HG03039 (cell line): Measurements from ENCODE around the gene RAB31.
A peak's percentile ranks its signal among the peaks of the same experiment; 100 is the strongest.
"Not testable (repeated sequence)": the region's sequence is repeated elsewhere in the genome, so short reads cannot be mapped to it uniquely, and the experiment has no call there.

Experiments
- ATAC-seq: cut with Tn5 transposase; IDR thresholded peaks from one replicate; pipeline ENCODE4 v1.9.1; 2021; ENCODE audit warnings: mild to moderate bottlenecking, moderate library complexity; ENCODE audit not compliant: unreplicated experiment

Gene RAB31

DNA sequence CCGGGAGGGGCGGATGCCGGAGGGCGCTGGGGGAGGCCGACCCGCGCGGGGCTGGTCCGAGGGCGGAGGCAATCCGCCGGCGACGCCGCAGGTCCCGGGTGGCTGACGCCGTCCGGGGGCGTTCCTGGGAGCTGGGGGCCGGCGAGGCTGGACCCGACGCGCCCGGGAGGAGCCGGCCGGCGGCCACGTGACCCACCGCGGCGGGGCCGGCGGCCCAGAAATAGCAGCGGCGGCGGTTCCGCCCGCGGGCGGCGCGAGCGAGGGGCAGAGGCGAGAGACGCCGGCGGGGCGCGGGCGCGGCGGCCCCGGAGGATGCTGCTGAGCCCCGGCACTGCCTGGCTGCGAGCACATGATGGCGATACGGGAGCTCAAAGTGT lies at the start of gene RAB31:
Gene RAB31, plus strand, starts transcription at position 245 of the 377 bp plus-strand sequence. Its CDS starts 105 bp downstream, at position 350.
- ATAC-seq = no peak

- ATAC-seq = no peak
These were observed 48.4 kb upstream of the RAB31 start for GRCh38 chr18:9659499-9660375.

- no peak for ATAC-seq
These were observed 46.5 kb upstream of the RAB31 start for GRCh38 chr18:9661564-9661963.

GRCh38 chr18:9663377-9663776 lies 44.7 kb upstream of the RAB31 start:
- no peak for ATAC-seq

DNA sequence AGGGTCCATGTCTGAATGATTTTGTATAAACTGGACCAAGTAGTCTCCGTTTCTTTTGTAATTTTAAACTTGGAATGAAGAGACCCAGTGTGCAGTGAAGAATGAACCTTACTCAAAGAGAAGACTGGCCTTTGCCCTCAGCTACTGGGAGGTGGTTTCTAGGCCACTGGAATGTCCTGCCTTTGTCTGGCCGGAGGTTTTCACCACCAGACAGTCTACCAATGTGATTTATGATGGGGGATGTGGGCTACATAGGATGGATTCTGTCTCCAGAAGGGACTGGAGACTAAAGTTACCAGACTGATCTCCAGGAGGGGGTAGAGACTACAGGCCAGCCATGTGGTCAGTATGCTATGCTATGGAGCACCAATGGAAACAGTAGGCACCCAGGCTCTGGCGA lies 42.8 kb upstream of the RAB31 start:
- ATAC-seq = no peak

GRCh38 chr18:9666548-9666947 lies 41.6 kb upstream of the RAB31 start:
- ATAC-seq = no peak

- ATAC-seq = no peak
These were observed 39.1 kb upstream of the RAB31 start for GRCh38 chr18:9669016-9669415.

DNA sequence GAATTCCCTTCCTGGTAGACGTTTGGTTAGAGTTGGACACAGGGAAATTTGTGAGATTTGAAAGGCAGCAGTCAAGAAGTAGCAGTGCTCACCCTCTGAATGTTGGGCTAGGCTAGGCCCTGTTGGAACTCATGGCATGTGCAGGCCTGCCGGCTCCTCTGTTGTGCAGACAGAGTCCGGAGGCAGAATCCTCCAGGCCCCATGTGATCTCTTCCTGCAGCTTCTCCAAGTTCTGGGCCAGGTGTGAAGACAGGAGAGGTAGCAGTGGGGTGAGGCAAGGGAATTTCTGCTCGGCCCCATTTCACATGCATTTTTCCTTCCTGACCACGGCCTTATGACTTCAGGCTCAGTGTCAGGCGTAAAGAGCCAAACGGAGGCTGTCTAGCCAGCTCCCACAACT lies 36.9 kb upstream of the RAB31 start:
- no peak for ATAC-seq

GRCh38 chr18:9673296-9674251 lies 34.5 kb upstream of the RAB31 start:
- peak; percentile 98 for ATAC-seq

DNA sequence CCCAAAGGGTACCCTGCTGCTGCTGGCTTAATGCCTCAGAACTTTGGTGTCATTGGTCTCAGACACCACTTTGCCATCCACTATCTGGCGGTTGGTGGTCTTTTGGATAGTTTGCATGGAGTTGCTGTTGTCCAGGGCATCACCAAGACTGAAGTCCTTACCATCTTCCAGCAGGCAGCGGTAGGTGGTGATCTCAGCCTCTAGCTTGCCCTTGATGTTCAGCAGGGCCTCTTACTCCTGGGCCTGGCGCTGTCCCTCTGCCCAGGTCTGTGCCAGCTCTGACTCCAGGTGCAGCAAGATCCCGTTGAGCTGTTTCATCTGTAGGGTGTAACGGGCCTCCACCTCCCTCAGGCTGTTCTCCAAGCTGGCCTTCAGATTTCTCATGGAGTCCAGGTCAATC lies 29.9 kb upstream of the RAB31 start:
- not testable (repeated sequence) for ATAC-seq

DNA sequence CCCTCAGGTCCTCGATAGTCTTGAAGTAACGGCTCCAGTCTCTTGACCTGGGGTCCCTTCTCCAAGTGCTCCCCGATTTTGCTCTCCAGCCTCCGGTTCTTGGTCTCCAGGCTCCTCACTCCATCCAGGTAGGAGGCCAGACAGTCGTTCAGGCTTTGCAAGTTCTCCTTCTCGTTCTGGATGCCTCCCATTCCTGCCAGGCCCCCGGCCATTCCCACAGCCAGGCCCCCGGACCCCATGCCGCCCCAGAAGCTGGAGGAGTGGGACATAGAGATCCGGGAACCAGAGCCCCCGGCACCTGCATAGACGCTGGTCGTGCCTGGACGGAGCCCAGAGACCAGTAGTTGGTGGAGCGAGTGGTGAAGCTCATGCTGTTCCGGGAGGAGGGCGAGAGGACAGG lies 29.0 kb upstream of the RAB31 start:
- ATAC-seq = no peak

GRCh38 chr18:9681217-9681616 lies 26.9 kb upstream of the RAB31 start:
- ATAC-seq = no peak

- ATAC-seq = no peak
These were observed 25.5 kb upstream of the RAB31 start for GRCh38 chr18:9682572-9682971.

DNA sequence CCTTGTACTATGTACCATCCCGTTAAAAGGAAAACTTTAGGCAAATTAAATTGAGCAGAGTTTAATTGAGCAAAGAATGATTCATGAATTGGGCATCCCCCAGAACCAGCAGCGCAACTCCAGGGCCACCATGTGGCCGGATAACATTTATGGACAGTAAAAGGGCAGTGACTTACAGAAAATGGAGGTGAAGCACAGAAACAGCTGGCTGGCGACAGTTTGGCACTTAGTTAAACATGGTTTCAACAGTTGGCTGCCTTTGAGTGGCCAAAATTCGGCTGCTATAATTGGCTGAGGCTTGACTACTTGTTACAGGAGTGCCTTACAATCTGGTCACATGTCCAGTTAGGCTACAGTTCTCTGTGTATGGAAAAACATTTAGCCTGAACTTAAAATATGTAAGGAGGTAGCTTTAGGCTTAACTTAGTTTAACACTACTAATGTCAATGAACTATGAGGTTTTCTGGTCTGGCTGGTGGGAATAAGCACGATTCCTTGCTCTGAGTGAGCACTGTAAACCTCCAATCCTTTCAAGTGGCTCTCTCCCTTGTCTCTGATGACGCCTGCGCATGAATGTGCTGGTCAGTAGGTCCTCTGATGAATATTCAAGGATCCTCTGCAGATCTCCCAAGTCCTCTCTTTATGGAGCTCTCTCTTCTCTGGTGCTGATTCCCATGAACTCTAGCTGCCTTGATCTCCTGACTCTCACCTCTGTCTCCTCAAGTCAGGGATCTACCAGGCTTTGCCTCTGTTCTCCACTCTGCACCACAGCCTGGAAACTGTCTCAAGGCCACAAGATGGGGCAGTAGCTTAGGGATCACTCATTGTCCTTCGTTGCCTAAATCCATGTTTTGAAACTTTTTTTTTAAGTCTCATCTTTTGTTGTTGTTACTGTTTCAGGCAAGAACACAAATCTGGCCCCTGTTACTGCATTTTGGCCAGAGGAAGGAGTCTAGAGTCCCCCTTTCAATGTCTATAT lies 24.4 kb upstream of the RAB31 start:
- ATAC-seq = no peak

DNA sequence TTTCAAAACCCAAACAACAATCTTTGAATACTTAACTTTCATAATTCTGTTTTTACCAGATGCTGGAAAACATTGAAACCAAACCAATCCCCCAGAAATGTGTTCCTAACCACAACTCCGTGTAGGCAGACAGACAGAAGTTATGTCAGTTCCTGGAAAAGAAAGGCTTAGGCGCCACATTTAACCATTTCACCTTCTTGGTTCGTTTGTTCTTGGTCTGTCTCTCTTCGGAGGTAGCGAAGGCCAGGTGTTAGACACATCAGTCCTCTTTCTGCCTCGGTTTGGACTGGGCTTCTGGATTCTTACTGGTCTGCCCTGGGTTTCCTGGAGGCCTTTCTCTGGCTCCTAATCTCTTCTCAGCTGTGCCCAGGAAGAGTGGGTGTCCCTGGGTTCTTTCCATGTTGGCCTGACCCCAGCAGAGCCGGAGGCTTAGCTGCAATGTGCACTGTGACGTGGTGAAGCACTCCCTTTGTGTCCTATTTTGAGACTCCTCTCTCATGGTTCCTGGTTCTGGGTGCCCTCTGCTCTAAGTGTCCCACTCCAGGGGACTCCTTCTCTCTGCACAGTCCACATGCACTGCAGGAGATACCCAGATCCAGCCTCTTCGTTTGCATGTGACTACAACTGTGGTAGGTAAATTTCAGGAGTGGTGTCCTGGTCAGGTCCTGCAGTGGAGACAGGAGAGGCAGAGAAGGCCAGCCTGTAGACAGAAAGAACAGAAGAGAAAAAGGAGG lies 23.1 kb upstream of the RAB31 start:
- ATAC-seq = no peak

GRCh38 chr18:9685615-9685890 lies 22.5 kb upstream of the RAB31 start:
- no peak for ATAC-seq

DNA sequence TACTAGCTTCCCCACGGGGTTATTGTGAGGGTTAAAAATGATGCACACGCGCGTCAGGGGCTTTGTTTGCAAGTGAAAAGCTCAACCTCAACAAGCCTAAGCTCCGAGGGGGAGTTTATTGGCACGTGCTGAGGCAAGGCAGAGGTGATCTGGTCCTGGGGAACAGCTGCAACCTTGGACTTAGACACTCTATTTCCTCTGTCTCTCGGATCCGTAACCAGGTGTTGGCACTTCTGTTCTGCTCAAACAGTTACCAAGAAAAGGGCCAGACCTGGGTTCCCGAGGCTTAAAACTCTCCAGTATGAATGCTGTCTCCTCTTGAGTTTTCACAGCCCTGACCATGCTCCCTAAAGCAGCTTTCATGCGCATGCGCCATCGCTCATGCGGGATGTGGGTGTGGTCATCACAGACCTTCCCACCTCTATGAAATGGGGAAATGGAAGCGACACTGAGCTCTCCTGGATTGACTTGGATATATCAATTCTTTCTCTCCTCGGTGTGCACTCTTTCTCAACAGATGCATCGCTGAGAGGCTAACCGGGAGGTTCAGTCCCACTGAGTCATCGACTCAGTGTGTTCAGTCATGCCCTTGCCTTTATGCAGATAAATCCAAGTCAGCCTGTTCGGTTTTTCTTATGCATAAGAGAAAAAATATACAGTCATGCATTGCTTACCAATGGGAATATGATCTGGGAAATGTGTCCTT lies 19.9 kb upstream of the RAB31 start:
- no peak for ATAC-seq

DNA sequence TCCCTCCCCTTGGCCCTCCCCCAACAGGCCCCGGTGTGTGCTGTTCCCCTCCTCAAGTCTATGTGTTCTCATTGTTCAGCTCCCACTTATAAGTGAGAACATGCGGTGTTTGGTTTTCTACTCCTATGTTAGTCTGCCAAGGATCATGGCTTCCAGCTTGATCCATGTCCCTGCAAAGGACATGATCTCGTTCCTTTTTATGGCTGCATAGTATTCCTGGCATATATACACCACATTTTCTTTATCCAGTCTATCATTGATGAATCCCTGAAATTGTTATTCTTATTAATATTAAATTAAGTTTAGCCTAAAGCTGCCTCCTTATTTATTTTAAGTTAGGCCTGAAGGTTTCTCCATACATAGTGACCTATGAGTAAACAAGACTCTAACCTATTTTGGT lies 18.8 kb upstream of the RAB31 start:
- ATAC-seq = no peak

- ATAC-seq = no peak
These were observed 17.5 kb upstream of the RAB31 start for GRCh38 chr18:9690418-9691188.
